Brain microvascular endothelial cell (primary cell): ENCODE measurements around the gene REPS1.

Source experiments
- DNase-seq: peaks from one replicate; pipeline ENCODE4 v3.0.0-alpha.2; 2020
- H3K27ac ChIP-seq: fragments of 250-450 bp; sonication (Bioruptor Pico); 2 replicates; pipeline ENCODE4 v1.5.1; 2020; ENCODE audit warnings: mild to moderate bottlenecking, moderate library complexity
- H3K27me3 ChIP-seq: fragments of 250-450 bp; sonication (Bioruptor Pico); replicated peaks from 2 replicates; pipeline ENCODE4 v1.5.1; 2020; ENCODE audit warnings: mild to moderate bottlenecking
- H3K36me3 ChIP-seq: fragments of 250-450 bp; sonication (Bioruptor Pico); replicated peaks from 2 replicates; pipeline ENCODE4 v1.5.1; 2020; ENCODE audit warnings: mild to moderate bottlenecking
- H3K4me3 ChIP-seq: 2 replicates; pipeline ENCODE4 v1.5.1; 2011; ENCODE audit warnings: low read depth, mild to moderate bottlenecking, control low read depth, low read length, moderate library complexity
- in situ Hi-C: cut with HindIII; loops from 2 replicates; pipeline ENCODE4 v1.10.0; 2017; ENCODE audit warnings: low sequenced_read_pairs, low pct_ligation_motif_present
- TF ChIP-seq, protein P1 (sequence below): IDR thresholded peaks from 2 replicates; pipeline ENCODE4 v1.5.1; 2011; ENCODE audit warnings: low read depth, mild to moderate bottlenecking, moderate library complexity, low read length, control low read depth, inconsistent platforms; ENCODE audit errors: missing control alignments

REPS1 gene

DNA sequence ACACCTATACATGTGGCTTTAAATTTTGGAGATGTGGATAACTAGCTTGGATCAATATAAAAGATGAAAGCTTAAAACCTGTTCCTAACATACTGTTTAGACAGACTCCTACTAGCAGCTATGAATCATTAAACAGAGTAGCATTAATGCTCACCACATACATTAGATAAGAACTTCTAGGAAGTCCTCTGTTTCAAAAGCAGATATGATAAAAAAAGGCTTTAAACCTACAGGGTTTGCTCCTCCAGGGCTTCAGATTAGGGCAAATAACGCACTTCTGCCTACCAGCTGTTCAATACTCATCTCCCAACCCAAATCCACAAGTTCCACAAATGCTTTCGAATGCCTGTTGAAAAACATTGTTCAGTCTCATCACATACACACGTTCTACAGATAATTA lies 1.5 kb downstream of the REPS1 start:
- in situ Hi-C loops = no loop called here
- TF ChIP-seq, protein P1, sequence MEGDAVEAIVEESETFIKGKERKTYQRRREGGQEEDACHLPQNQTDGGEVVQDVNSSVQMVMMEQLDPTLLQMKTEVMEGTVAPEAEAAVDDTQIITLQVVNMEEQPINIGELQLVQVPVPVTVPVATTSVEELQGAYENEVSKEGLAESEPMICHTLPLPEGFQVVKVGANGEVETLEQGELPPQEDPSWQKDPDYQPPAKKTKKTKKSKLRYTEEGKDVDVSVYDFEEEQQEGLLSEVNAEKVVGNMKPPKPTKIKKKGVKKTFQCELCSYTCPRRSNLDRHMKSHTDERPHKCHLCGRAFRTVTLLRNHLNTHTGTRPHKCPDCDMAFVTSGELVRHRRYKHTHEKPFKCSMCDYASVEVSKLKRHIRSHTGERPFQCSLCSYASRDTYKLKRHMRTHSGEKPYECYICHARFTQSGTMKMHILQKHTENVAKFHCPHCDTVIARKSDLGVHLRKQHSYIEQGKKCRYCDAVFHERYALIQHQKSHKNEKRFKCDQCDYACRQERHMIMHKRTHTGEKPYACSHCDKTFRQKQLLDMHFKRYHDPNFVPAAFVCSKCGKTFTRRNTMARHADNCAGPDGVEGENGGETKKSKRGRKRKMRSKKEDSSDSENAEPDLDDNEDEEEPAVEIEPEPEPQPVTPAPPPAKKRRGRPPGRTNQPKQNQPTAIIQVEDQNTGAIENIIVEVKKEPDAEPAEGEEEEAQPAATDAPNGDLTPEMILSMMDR = no peak
- Histone ChIP-seq H3K27me3 (no peaks in the 10 kb centered on the region), H3K4me3 (peak overlapping the region; percentile 92), H3K36me3 (no peaks in the 10 kb centered on the region), H3K27ac (no peak overlapping the region)
- DNase-seq = peak; percentile 8

DNA sequence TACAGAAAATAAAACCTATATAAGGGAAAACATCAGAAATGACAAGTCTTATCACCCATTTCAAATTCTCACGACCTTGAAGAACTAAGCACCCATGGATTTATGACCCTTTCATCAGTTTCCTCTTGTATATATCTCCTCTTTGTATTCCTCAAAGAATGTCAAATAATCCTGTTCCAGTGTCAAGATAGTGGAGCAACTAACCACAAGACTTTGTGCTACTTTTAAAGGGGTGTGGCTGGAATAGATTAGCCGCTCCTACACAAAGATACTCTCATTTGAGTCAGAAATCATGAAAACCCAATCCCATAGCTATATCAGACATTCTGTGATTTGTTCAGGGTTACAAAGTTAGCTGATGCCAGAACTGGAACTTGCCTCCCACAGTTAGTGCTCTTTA lies 6.6 kb downstream of the REPS1 start:
- Histone ChIP-seq H3K4me3 (no peak overlapping the region), H3K27me3 (no peaks in the 10 kb centered on the region), H3K36me3 (no peaks in the 10 kb centered on the region), H3K27ac (no peak overlapping the region)
- TF ChIP-seq, protein P1 = no peak
- no peak for DNase-seq
- in situ Hi-C loops = no loop called here

GRCh38 chr6:138979813-138980668 lies 8.0 kb downstream of the REPS1 start:
- no peaks in the 10 kb centered on the region for H3K27me3 ChIP-seq
- no peaks in the 10 kb centered on the region for H3K36me3 ChIP-seq
- no peak overlapping the region for H3K27ac ChIP-seq
- in situ Hi-C loops = no loop called here
- TF ChIP-seq, protein P1 = no peak
- no peak for DNase-seq
- H3K4me3 ChIP-seq = no peak overlapping the region

DNA sequence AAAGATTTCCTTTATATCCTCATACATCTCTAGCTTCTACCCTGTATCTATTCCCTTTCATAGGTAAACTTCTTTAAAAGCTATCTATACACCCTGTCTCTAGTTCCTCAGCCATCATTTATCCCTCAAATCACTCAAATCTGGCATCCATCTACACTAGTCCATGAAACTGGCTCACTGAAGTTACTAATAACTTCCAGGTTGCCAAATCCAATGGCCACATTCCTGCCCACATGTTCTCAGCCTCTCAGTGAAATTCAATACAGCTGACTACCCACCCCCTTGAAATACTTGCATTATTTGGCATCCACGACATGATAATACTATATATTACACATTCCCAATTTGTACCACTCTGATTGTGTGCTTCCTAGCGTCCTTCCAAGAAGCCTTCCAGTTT lies 8.7 kb downstream of the REPS1 start:
- TF ChIP-seq, protein P1 = no peak
- no peaks in the 10 kb centered on the region for H3K36me3 ChIP-seq
- H3K27ac ChIP-seq = no peak overlapping the region
- no peak overlapping the region for H3K4me3 ChIP-seq
- in situ Hi-C loops = no loop called here
- no peak for DNase-seq
- H3K27me3 ChIP-seq = no peaks in the 10 kb centered on the region

- in situ Hi-C loops = no loop called here
- H3K27ac ChIP-seq = no peak overlapping the region
- H3K27me3 ChIP-seq = no peaks in the 10 kb centered on the region
- no peak overlapping the region for H3K4me3 ChIP-seq
- TF ChIP-seq, protein P1 = no peak
- H3K36me3 ChIP-seq = no peaks in the 10 kb centered on the region
- DNase-seq = no peak
Observed at GRCh38 chr6:138978229-138978628, 9.8 kb downstream of the REPS1 start.
